H1 (cell line): ENCODE data around the gene PID1.

ENCODE experiments used
- BACH1 ChIP-seq: IDR thresholded peaks from 2 replicates; pipeline ENCODE4 v1.6.1; 2012; ENCODE audit warnings: low read length, improper control_type of control experiment
- BRCA1 ChIP-seq: IDR thresholded peaks from 2 replicates; pipeline ENCODE4 v1.6.1; 2012; ENCODE audit warnings: low read depth, low read length, improper control_type of control experiment
- CTCF ChIP-seq, 3 experiments: IDR thresholded peaks; 1 replicate in 2 of 3; 2 replicates in 1 of 3; pipeline versions ENCODE4 v1.5.1 to v1.6.1; 2011; ENCODE audit warnings: low read length in 3 of 3, mild to moderate bottlenecking in 3 of 3, inconsistent platforms in 2 of 3, low read depth in 1 of 3, moderate library complexity in 1 of 3; ENCODE audit not compliant: insufficient read depth in 1 of 3; ENCODE audit errors: control extremely low read depth in 1 of 3
- HDAC2 ChIP-seq, 2 experiments: fragments of 300-600 bp in 1 of 2; sonication (generic) in 1 of 2; IDR thresholded peaks; 2 replicates each; pipeline ENCODE4 v1.6.1; 2011 to 2012; ENCODE audit warnings: low read depth in 2 of 2, low read length in 2 of 2, mild to moderate bottlenecking in 2 of 2, moderate library complexity in 2 of 2, borderline replicate concordance in 1 of 2, inconsistent platforms in 1 of 2
- KDM1A ChIP-seq: fragments of 200-600, 300-600 bp; sonication (generic); IDR thresholded peaks from 2 replicates; pipeline ENCODE4 v1.7.1; 2016; ENCODE audit warnings: mild to moderate bottlenecking, low read length, borderline replicate concordance
- NRF1 ChIP-seq: IDR thresholded peaks from 2 replicates; pipeline ENCODE4 v1.6.1; 2011; ENCODE audit warnings: mild to moderate bottlenecking, low read depth, low read length, improper control_type of control experiment
- POLR2AphosphoS5 ChIP-seq: IDR thresholded peaks from 2 replicates; pipeline ENCODE4 v1.6.1; 2011; ENCODE audit warnings: low read depth, low read length
- TAF1 ChIP-seq: IDR thresholded peaks from 2 replicates; pipeline ENCODE4 v1.6.1; 2011; ENCODE audit warnings: mild to moderate bottlenecking, low read depth, low read length
- TEAD4 ChIP-seq: IDR thresholded peaks from 2 replicates; pipeline ENCODE4 v1.6.1; 2012; ENCODE audit warnings: low read depth, low read length, inconsistent platforms, mixed read lengths

- TF ChIP-seq BRCA1 = no peak
- no peak for TF ChIP-seq NRF1
- TF ChIP-seq CTCF (IDR thresholded peaks at IDR 0.05; ENCODE audit: control extremely low read depth in 1 of 3, insufficient read depth in 1 of 3, low read depth in 1 of 3, low read length in 3 of 3) = no peak
- no peak for TF ChIP-seq POLR2AphosphoS5
- no peak for TF ChIP-seq TAF1
- no peak for TF ChIP-seq BACH1
- no peak for TF ChIP-seq TEAD4
- TF ChIP-seq KDM1A = no peak
- no peak for TF ChIP-seq HDAC2 (IDR thresholded peaks at IDR 0.05; ENCODE audit: borderline replicate concordance in 1 of 2, low read depth in 2 of 2, low read length in 2 of 2)
Observed at GRCh38 chr2:229287823-229288222, 16.7 kb upstream of the PID1 start.
